ENCODE data around the gene PCOLCE2. TPM values are rescaled to one million over a fixed set of nuclear protein-coding genes. Genes with fewer than 3 reads are reported as not detected.

The PCOLCE2 gene, protein sequence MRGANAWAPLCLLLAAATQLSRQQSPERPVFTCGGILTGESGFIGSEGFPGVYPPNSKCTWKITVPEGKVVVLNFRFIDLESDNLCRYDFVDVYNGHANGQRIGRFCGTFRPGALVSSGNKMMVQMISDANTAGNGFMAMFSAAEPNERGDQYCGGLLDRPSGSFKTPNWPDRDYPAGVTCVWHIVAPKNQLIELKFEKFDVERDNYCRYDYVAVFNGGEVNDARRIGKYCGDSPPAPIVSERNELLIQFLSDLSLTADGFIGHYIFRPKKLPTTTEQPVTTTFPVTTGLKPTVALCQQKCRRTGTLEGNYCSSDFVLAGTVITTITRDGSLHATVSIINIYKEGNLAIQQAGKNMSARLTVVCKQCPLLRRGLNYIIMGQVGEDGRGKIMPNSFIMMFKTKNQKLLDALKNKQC
- total RNA-seq (2022; extraction: Qiagen RNA extraction), result 21.6 to 31.6 TPM (median 24.2 TPM) in 5 replicates

DNA sequence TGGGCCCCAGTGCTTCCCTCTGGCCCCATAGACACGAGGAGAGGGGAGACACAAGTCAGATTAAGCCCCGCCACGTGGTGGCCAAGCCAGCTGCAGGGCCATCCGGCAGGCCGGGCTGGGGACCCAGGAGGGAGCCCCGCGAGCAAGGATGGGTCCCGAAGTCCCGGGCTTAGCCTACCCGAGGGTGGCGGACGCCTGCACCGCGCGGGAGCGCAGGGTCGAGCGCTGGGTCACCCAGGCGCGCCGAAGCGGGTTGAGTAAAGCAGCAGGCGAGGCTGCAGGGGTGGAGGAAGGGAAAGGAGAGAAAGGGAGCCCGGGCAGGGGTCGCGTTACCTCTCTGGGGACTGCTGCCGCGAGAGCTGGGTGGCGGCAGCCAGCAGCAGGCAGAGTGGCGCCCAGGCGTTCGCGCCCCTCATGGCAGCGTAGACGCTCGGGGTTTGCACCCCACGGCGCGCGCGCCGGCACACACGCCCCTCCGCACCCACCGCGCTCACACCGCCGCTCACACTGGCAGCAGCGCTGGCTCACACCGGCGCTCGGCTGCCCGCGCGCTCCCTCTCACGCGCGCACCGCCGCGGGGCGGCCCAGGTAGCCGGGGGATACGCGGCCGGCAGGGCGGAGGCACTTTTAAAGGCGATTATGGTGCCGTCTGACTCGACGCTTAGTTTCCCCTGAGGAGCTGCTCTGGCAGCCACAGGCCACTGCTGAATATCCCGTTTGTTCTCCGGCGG, at the start of gene PCOLCE2:
Gene PCOLCE2, minus strand, starts transcription at position 603 of the 731 bp plus-strand sequence. Its CDS starts 187 bp downstream, at position 416.

Other genes starting within 250 kb of the PCOLCE2 start
- gene TRPC1, start 165.0 kb downstream of the PCOLCE2 start, total RNA-seq (2022; extraction: Qiagen RNA extraction), result 5.3 to 8.6 TPM (median 7.0 TPM) in 5 replicates
- gene PAQR9, start 74.6 kb upstream of the PCOLCE2 start, total RNA-seq (2022; extraction: Qiagen RNA extraction), result 1.7 to 2.4 TPM (median 1.8 TPM) in 5 replicates
- gene U2SURP, start 112.5 kb upstream of the PCOLCE2 start, total RNA-seq (2022; extraction: Qiagen RNA extraction), result 64.0 to 109 TPM (median 76.4 TPM) in 5 replicates
- gene CHST2, start 230.7 kb upstream of the PCOLCE2 start, total RNA-seq (2022; extraction: Qiagen RNA extraction), result 0.97 to 1.6 TPM (median 1.4 TPM) in 5 replicates